HG02981 (cell line): ENCODE results near the gene GRM4.
"Not testable (repeated sequence)": the region's sequence is repeated elsewhere in the genome, so short reads cannot be mapped to it uniquely, and the experiment has no call there.

ENCODE experiments used
- ATAC-seq: cut with Tn5 transposase; IDR thresholded peaks from one replicate; pipeline ENCODE4 v1.9.1; 2021; ENCODE audit warnings: mild to moderate bottlenecking, moderate library complexity; ENCODE audit not compliant: unreplicated experiment

The GRM4 gene

DNA sequence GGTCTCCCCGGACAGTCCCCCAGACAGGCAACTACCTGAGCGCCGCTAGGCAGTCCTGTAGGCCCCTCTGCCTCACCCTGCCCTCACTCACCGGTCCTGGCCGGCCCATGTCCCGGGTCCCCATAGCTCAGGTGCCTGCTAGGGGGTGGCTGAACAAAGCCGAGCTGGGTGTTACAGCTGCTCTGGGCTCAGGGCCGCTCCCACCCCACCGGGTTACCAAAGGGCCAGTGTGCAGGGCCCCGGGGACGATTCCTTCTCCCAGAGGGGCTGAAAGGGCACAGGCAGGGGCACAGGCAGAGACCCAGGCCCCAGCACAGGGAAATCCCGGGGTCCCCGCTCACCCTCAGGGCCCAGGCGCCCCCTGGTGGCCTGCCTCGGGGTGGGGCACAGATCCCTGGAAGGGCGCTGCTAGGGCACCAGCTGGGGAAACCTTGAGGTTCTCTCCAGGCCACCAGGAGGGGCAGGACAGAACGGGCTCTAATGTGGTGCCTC, 118.4 kb downstream of the GRM4 start:
- ATAC-seq, result no peak

DNA sequence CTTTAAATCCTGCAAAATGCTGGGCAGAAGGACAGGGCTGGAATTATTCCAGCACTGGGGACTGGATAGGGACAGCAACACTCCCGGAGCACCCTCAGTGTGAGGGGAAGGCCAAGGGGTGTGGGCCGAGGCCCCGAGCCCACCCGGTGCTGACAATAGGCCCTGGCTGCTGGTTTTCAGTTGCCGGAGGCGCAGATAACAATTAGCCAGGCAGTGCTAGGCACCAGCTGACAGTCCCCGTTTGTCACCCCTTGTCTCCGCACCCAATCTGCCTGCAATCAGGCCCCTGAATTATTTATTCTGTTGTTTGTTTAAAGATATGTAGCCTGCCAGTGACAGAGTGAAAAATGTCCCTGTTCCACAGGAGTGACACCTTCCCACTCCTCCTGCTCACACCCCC, 120.0 kb downstream of the GRM4 start:
- no peak for ATAC-seq

DNA sequence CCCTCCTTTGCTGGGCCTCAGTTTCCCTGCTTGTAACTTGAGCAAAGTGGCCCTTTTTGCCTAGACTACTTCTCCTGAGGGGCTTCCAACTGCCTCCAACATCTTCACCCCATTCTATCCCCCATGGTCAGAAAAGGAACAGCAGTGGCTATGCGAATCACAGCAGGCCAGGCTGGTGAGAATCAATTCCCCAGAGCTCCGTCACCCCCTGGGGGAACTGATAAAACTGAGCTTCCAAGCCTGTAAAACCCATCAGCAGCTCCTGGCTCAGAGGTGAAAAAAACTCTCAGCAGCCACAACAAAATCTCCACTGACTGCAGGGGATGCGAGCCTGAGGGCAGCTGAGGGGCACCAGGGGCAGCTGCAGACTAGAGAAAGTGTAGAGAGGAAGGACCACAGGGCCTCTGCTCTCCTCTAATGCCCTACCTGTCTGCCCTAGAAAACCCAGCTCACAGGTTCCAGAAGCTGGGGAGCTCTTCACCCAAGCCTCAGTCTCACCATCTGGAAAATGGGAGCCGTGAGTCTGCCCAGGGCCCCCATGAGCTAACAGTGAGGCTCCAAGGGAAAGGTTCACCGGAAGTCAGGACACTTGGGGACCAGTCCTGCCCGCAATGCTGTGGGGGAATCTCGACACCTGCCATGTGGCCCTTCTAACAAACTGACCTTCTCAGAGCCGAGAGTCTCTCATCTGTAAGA, 120.6 kb downstream of the GRM4 start:
- ATAC-seq, result no peak

DNA sequence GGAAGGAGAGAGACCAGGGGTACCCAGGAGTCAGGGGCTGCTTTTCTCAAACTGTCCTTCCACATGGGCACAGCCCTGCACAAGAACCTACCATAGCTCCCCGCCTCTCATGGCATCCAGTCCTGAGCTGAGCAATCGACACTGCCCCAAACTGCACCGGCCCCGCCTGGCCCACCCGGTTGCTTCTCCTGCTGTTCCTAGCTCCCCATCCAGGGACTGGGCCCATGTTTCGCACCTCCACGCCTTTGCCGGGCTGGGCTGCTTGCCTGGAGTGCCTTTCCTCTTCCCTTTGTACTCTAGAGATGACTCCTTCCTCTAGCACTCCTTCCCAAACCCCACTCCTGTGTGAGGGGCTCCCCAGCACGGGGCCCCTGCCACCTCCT, 123.0 kb downstream of the GRM4 start:
- ATAC-seq, result no peak

DNA sequence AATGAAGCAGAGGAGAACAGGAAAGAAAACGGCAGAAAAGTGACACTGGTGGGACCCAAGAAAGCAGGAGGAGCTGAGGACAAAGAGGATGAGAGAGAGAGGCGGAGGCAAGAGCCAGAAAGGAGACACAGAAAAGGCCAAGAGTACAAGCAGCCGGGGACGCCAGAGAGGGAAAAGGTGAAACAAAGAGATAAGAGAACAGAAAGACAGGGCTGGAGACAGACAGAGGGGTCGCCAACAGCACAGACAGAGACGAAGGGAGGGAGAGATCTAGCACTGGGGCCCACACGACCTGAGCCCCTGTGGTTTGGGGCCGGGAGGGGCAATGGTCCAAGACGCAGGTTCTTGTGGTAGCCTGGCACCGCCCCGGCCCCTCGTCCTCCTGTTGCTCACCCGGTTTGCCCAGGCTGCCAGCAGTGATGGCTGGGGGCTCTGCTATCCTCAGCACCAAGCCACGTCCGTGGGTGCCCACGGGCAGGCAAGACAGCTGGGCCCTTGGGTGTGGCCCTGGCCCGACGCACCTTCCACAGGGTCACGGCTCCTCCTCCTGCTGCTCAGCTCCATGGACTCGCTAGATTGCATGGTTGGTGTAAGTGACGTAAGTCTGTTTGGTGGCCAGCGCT, 123.5 kb downstream of the GRM4 start:
- no peak for ATAC-seq

DNA sequence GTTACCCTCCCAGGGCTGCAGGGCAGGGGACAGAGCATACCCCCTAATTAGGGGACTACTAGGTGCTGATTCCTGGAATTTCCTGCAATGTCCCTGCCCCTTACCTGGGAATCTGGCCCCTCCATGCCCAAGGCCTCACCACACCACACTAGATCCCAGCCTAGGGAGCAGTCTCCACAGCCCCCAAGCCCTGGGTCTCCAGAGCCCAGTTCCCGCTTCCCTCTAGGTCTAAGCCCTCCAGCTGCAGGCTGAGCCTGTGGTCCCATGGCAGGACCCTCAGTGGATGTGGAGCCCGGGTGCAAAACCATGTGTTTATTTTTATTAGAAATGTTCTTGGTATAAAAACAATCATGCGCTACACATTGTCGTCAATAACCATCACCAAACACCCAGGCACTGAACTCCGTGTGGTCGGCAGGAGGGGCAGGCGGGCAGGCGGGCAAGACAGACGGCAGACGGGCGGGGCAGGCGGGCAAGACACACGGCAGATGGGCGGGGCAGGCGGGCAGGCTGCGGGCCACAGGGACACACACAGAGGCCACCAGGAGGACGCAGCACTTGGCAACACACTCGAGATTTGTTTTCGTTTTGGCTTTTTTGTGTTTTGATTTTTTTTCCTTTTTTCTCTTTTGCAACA, 124.2 kb downstream of the GRM4 start:
- ATAC-seq, result no peak

DNA sequence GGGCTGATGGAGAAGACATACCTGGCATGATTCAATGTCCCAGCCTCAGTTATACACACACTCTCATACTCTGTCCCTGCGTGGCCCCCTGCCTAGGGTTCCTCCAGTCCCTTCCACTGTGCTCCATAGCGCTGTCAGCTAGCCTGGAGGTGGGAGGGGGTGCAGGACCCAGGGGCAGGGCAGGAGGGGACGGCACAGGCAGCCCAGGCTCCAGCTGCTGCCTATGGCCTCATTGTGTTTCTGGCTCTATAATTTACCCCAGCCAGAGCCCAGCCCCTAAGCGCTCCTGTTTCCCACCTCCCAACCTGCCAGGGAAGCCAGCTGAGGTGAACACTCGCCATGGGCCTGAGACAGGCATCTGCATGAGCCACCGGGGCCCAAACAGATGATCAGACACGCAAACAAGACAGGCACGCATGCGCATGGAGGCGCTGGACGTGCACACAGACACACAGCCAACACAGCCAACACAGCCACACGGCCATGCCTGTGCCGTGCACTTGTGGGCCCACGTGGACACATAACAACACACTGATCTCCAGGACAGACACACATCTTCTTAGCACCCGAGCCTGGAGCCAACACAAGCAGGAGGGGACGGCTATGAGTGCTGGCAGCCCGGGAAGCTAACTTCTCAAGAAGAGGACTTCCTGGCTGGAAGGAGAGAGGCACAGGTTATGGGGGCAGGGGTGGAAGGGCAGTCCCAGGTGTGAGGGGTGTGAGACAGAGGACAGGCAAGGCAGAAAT, 124.9 kb downstream of the GRM4 start:
- no peak for ATAC-seq

DNA sequence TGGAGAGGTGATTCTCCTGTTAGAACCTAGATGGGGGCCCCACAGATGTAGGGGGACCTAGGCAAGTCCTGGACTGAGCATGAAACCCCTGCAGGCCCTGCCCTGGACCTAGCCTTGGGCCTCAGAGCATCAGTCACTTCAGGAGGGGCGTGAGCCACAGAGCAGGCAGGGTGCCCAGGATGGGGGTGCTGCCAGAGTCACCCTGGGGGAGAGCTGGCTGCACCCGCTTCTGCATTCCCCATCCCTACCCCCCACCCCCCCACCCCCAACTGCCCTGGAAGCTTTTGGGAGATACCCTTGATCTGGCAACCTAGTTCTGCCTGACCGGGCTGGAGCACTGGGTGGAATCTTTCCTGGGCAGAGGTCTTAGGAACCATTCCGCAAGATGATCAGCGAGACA, 125.6 kb downstream of the GRM4 start:
- ATAC-seq, result no peak

DNA sequence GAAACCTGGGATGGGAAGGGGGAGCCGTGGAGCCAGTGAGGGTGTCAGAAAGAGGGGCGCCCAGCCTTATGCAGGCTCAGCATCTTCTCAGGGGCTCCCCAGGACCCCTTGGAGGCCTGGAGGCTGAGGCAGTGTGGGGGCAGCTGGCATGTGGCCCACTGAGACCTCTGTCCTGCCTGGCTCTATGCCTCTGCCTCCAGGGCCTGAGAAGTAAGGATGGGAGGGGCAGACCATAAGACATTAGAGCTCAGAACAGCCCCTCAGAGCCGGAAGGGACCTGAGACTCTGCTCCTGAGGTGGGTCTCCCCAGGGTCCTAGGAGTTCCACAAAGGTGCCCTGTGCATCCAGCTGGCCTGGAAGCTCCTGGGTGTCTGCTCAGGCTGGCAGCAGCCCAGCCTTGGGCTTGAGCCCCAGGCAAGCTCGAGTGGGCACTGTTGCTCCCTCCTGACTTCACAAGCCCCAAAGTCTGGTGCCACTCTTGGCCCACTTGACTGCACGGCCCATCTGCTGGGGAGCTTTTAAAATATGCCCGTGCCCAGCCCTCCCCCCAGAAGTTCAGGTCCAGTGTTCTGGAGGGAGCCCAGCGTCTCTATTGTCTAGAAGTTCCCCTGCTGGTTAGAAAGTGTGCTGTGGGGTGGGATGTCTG, 126.8 kb downstream of the GRM4 start:
- no peak for ATAC-seq

DNA sequence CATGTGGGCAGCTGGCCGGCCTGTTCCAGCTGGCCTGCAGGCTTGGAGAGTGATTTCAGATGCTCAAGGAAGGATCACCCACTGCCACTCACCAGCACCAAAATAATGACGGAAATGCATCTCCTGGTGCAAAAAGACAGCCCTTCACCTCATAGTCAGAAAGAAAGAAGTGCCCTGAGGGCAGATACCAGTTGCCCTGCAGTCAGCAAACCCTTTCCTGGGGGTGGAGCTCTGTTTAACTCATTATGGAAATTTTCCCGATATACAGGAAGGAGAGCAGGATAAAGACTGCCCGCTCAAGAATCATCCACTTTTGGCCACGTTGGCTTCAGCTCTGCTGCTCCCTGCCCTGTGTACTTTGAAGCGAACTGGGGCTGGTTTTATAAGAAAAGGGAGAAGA, 127.9 kb downstream of the GRM4 start:
- no peak for ATAC-seq

DNA sequence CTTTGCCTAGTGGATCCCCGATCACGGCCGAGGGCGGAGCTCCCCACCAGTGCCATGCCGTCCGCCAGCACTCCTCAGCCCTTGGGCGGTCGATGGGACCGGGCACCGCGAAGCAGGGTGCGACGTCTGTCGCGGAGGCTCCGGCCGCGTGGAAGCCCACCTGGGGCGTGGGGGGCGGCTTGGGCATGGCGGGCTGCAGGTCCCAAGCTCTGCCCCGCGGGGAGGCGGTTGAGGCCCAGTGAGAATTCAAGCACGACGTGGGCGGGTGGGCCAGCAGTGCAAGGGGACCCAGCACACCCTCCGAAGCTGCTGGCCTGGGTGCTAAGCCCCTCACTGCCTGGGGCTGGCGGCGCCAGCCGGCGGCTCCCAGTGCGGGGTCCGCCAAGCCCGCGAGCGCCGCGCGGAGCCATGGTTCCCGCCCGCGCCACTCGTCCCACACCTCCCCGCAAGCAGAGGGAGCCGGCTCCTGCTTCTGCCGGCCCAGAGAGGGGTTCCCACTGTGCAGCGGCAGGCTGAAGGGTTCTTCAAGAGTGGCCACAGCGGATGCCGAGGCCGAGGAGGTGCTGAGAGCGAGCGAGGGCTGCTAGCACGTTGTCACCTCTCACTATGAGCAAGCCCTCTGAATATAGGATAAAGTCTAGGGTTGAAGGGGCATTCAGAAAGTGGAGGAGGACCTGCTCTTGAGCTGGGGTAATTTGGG, 128.6 kb downstream of the GRM4 start:
- no peak for ATAC-seq

DNA sequence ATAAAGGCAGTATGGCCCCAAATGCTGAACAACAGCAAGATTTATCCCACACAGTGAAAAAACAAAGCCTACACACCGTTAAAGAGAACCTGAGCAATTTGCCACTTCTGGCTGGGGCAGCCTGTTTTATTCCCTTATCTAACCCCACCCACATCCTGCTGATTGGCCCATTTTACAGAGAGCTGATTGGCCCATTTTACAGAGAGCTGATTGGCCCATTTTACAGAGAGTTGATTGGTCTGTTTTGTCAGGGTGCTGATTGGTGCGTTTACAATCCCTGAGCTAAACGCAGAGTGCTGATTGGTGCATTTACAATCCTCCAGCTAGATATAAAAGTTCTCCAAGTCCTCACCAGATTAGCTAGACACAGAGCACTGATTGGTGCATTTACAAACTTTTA, 129.3 kb downstream of the GRM4 start:
- ATAC-seq, result not testable (repeated sequence)

DNA sequence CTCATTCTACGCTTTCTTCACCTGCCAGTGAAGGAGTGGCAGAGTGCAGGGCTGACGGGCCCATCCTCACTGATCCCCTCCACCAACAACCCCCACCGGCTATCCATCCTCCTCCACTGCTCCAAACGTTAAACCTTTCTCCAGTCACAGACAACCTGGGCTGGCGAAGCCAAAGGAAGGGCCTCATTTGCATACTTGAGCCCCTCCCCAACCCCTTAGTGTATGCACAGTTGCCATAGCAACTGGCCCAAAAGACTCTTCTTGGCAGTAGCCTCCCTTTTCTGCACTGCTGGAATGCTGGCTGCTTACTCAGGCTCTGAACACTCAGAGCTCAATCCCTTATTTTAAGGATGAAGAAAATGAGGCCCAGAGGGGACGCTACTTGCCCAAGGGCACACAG, 130.3 kb downstream of the GRM4 start:
- no peak for ATAC-seq

DNA sequence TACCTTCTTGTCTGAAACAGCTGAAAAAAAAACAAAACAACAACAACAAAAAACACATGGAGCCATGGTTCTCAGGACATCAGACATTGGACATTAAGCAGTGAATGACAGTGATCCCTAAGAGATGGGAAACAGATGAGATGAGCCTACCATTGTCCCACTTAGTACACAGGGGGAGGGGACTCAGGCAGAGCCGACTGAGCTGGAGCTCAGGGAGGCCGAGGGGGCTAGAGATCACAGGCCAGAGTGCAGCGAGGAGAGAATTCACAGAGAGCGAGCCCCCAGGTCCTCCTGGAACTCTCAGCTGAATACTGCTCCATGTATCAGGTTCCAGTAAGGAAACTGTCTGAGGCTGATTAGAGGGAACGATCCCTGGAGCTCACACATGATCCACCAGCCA, 134.6 kb downstream of the GRM4 start:
- no peak for ATAC-seq

DNA sequence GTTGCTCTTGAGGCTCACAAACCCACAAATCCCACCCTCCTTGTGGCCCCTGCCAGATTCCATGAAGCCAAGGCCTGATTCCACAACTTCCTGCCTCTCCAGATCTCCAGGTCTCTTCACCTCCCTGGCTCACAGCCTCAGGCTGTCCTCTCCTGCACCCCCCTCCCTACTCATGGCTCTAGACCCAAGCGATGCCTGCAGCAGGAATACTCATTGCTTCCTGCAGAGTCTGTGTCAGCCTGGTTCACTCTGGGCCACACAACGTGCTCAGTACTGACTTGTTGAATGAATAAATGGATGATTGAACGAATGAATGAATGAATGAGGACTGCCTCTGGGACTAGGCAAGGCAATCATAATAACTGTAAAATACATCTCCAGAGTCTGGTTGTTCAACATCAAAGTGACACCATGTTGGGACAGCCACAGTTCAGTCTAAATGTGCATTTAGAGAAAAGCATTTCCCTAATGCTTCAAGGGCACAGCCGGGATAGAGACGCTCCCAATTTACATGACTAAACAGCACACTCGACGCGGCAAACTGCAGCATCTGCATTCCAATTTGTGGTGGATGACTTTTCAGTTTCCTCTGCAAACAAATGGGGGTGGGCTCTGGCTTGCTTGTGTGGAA, 139.9 kb downstream of the GRM4 start:
- ATAC-seq, result no peak

DNA sequence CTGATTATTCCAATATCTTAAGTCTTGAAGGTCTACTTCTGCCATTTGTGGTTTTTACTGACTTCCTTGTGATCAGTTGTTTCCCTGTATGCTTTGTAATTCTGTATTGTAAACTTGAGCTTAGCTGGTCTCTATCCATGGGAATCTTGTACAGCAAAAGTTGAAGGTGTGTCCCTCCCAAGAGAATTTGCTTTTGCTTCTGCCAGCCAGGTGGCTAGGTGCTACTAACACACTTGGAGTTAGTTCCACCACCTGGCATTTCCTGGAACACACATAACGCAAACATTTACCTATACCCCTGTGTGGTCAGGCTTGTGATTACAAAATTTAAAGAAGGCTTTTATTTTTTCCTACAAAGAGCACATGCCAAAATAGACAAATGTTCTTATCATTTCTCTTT, 141.2 kb downstream of the GRM4 start:
- no peak for ATAC-seq

DNA sequence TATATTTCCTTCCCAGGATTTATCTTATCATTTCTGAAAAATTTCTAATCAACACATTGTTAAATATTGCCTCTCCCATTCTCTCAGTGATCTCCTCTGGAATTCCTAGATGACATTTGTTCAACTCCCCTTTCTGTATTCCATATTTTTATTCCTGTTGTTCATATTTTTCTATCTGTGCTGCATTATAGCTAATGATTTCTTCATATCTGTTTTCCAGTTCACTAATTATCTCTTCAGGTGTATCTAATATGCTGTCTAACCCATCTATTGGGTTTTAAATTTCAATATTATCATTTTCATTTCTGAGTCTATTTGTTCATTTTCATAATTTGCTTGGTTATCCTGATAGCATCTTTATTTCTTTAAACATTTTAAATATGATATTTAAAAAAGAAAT, 141.9 kb downstream of the GRM4 start:
- no peak for ATAC-seq

DNA sequence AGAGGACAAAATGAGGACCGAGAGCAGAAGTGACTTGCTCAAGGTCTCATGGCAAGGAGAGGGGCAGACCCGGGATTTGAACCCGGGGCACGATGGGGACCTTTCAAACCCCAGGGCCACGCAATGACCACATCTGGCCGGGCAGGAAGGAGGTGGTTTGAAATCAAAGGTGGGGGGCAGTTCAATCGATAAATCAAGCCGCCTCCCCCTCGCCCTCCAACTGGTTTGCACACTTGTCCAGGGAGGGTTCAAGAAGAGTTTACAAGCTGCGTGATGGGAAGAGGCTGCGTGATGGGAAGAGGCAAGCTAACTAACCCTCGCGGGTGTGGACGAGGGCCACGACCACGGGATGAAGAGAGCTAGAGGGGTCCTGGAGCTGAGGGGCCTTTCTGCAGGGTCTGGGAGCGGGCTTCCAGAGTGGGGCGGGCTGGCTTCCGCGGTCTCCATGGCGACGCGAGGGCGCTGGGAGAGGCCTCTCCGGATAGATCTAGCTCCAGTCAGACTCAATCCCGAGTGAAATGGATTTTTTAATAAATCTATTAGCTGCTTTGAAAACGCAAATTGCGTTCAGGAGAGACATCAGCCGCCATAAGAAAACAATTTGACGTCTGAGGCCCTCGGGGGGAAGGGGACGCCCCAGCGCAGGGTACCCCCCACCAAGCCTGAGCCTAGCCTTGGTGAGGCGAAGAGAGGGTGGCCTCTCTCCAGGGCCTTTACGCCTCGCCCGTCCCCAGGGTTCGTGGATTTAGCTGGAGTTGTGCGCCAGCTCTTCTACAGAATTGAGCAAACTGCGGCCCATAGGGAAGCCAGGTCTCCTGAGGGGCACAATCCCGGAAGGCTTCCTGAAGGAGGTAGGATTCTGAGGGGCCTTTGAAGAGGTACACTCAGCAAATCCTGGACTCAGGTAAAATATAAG, 143.9 kb downstream of the GRM4 start:
- no peak for ATAC-seq

DNA sequence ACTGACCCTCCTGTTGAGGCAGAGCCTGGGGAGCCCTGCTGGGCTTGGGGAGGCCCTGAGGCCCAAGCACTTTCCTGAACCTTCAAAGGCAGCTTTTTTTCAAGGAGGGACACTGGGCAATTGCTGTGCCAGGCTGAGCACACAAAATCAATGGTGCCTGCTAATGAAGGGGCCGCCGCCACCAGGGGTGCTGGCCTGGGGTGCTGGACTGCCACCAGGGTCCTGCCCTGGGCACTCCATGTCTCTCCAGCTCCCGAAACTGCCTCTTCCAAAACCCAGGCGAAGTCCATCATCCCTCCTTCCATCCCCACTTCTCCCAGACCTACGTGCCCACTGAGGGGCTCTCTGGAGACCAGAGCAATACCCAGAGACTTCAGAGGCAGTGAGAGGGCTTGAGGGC, 145.6 kb downstream of the GRM4 start:
- no peak for ATAC-seq
